Testis (tissue), 2 donors: ENCODE results near the gene SMIM38.
A peak's percentile ranks its signal among the peaks of the same experiment; 100 is the strongest.

ENCODE experiments used
- POLR2A ChIP-seq: fragments of 450-650 bp; IDR thresholded peaks from one replicate; pipeline ENCODE4 v1.6.1; 2017; ENCODE audit warnings: antibody characterized with exemption, mild to moderate bottlenecking, moderate library complexity
- TF ChIP-seq, protein P1 (sequence below), 3 experiments: fragments of 450-650 bp in 2 of 3; fragments of 200-600 bp in 1 of 3; sonication (generic) in 1 of 3; IDR thresholded peaks; one replicate each; pipeline ENCODE4 v1.5.1; 2016 to 2019; ENCODE audit warnings: antibody characterized with exemption in 3 of 3, mild to moderate bottlenecking in 2 of 3, moderate library complexity in 1 of 3

DNA sequence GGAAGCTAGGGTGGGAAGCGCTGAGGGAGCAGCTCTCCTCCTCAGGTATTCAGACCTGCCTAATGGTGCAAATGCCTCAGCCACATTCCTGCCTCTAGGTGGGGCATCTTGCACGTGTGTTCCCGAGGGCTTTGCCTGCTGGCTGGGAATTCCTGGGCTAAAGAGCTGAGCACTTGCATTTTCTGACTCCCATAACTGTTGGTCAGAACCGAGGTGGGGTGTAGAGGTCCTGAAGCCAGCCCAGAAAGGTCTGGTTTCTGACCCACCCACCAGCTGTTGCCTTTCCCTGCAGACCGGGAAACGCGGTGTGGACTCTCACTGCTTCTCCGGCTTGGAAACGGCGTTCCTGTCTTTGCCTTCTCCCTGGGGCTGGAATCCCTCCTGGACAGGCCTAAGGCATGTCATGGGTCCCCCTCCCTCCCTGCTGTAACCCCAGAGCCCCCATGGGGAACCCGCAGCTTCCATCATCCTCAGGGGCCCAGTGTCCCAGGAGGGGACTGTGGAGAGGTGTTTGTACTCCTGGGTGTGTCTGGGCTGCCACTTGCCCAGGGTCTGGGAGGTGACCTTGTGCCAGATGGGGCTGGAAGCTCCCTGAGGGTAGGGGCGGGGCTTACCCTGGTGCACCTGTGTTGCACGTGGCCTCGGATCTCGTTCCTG, 24.0 kb upstream of the SMIM38 start:
- TF ChIP-seq, protein P1, sequence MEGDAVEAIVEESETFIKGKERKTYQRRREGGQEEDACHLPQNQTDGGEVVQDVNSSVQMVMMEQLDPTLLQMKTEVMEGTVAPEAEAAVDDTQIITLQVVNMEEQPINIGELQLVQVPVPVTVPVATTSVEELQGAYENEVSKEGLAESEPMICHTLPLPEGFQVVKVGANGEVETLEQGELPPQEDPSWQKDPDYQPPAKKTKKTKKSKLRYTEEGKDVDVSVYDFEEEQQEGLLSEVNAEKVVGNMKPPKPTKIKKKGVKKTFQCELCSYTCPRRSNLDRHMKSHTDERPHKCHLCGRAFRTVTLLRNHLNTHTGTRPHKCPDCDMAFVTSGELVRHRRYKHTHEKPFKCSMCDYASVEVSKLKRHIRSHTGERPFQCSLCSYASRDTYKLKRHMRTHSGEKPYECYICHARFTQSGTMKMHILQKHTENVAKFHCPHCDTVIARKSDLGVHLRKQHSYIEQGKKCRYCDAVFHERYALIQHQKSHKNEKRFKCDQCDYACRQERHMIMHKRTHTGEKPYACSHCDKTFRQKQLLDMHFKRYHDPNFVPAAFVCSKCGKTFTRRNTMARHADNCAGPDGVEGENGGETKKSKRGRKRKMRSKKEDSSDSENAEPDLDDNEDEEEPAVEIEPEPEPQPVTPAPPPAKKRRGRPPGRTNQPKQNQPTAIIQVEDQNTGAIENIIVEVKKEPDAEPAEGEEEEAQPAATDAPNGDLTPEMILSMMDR (IDR thresholded peaks at IDR 0.05): peak; percentile 73 to 87 (median 87)
- no peak for TF ChIP-seq POLR2A
